NAMALWA (cell line): ENCODE results near the gene TMEM8B.

Source experiments
- DNase-seq: peaks from one replicate; pipeline ENCODE4 v3.0.0-alpha.2; 2015; ENCODE audit warnings: low spot score

The TMEM8B gene, protein sequence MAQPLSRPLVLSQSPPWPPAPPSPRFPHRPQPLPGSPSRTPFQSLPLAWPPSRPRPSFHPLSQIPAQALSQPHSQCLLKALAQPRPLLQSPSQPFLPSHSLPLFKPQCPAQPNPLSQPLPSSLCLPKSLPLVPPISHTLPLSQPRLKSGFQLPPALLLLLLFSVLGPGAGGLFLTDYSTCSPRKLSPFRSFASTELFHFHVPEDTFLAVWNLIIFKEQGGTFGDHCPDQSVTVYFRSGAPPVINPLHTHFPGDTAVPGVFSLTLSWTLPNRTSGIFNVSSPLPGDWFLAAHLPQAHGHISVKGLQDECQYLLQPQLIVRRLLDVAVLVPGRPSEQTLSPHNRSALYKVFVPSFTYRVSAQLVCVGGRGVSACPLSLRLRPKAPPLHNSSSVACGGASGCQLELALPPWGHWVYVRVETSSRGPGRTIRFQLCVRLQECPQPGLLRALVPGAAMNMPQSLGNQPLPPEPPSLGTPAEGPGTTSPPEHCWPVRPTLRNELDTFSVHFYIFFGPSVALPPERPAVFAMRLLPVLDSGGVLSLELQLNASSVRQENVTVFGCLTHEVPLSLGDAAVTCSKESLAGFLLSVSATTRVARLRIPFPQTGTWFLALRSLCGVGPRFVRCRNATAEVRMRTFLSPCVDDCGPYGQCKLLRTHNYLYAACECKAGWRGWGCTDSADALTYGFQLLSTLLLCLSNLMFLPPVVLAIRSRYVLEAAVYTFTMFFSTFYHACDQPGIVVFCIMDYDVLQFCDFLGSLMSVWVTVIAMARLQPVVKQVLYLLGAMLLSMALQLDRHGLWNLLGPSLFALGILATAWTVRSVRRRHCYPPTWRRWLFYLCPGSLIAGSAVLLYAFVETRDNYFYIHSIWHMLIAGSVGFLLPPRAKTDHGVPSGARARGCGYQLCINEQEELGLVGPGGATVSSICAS

DNA sequence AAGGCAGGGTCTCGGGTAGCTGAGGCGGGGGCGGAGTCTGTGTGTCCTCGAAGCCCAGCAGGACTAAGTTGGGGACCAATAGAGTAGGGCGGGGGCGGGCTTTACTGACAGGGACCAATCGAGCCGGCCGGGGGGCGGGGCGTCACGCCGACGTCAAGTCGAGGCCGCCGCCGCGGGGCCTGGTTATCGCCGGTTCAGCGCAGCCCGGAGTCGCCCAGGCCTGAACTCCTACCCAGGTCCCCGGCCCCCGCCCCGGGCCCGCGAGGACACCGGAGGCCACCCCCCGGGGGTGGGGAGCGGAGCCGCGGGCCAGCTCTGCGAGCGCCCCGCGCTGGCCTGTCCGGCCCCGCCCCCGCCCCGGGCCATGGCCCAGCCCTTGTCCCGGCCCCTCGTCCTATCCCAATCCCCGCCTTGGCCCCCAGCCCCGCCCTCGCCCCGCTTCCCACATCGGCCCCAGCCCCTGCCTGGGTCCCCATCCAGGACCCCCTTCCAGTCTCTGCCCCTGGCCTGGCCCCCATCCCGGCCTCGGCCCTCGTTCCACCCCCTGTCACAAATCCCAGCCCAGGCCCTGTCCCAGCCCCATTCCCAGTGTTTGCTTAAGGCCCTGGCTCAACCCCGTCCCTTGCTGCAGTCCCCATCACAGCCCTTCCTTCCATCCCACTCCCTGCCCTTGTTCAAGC, at the start of gene TMEM8B:
Gene TMEM8B (plus strand): TSS at position 145 of the 680 bp plus-strand sequence. CDS start 220 bp downstream, at position 365.
- DNase-seq: peak; percentile 92

DNA sequence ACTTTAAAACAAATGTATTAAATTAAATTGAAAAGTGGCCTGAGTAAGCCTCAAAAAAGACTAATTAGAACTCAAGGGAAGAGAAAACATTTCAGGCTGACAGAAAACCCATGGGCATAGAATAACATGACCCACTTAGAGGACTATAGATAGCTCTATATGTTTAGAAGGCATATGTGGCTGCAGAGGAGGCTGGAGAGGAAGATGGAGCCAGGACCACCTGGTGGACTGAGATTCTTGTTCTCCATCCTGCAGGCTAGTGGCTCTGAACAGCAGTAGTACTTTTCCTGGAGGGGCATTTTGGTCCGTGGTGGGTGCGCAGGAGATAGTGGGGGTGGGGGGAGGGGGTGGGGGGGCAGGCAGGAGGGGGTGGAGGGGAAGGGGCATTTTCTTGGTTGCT, 48.0 kb upstream of the TMEM8B start:
- DNase-seq: no peak

DNA sequence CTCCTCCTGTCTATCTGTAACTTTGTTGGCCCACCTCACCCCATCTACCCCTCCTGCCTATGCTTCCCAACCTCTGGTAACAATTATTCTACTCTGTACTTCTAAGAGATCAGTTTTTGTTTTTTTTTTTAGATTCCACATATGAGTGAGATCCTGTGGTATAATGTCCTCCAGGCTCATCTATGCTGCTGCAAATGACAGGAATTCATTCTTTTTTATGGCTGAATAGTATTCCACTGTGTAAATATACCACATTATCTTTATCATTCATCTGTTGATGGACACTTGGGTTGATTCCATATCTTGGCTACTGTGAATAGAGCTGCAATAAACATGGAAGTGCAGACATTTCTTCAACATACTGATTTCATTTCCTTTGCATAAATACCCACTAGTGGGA, 45.6 kb upstream of the TMEM8B start:
- DNase-seq: no peak

GRCh38 chr9:35789541-35789940, 39.5 kb upstream of the TMEM8B start:
- peak; percentile 17 for DNase-seq

GRCh38 chr9:35790025-35790384, 39.0 kb upstream of the TMEM8B start:
- no peak for DNase-seq

DNA sequence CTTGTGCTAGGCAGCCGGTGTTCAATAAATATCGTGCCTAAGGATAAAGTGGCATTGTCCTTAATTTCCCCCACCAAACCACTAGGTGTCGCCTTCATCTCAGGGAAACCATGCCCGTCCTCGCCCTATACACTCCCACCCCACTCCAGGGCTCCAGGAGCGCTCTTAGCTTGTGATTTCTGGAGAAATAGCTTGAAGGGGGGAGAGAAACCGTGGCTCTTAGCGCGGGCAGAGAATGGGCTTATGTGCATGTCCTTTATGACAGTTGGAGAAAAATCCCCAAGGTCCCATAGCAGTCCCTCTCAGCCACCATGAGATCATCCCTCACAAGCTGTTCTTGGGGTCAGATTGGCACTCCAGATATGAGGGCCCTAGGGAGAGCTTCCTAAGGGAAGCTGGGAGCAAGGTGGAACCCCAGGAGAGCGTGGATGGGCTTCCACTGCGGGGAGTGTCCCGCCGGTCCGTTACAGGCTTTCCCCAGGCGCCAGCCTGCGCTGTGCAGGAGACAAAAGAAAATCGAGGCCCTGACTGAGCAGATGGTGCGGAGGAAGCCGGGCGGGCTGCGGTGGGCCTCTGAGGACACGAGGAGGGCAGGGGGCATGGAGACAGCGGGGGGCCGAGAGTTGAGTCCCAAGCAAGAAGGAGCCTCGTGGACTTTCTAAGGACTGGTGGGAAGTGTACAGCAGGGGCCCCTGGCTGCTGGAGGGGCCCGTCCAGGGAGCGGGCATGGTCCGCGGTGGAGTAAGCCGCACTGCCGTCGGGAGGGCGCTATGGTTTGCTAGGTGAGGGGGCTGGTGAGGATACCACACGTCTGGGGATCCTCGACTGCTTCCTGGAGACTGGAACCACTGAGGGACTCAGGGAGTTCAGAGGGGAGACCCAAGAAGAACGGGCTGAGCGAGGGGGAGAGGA, 38.4 kb upstream of the TMEM8B start:
- DNase-seq: peak; percentile 76

DNA sequence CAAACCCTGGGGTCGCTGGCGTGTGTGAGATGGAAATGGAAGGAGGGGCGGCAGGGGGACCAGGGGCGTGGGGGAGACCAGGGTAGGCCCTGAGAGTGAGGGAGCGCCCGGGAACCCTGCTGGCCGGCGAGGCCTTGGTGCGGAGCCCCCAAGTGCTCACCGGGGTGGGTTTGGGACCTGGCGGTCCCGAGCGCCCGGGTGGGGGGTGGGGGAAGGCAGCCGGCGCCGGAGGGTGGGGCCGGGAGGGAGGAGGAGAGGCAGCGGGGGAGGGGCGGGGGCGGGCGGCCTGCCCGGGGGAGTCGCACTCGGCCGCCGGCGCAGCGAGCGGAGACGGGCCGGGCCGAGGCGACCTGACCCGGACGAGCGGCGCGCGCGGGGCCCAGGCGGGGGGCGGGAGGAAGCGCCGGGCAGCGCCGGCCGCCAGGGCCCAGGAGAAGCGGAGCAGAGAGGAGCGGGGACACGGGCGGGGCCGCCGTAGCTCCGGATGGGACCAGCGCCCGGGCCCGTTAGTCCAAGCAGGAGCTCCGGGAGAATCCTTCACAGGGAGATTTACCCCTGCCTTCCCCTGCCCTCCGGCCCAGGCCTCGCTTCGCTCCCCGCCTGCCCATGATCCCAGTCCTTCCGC, 37.6 kb upstream of the TMEM8B start, which contains the start of gene NPR2:
Gene NPR2 (plus strand): TSS at position 295 of the 625 bp plus-strand sequence. CDS start 818 bp downstream, outside the sequence.
- DNase-seq: no peak

DNA sequence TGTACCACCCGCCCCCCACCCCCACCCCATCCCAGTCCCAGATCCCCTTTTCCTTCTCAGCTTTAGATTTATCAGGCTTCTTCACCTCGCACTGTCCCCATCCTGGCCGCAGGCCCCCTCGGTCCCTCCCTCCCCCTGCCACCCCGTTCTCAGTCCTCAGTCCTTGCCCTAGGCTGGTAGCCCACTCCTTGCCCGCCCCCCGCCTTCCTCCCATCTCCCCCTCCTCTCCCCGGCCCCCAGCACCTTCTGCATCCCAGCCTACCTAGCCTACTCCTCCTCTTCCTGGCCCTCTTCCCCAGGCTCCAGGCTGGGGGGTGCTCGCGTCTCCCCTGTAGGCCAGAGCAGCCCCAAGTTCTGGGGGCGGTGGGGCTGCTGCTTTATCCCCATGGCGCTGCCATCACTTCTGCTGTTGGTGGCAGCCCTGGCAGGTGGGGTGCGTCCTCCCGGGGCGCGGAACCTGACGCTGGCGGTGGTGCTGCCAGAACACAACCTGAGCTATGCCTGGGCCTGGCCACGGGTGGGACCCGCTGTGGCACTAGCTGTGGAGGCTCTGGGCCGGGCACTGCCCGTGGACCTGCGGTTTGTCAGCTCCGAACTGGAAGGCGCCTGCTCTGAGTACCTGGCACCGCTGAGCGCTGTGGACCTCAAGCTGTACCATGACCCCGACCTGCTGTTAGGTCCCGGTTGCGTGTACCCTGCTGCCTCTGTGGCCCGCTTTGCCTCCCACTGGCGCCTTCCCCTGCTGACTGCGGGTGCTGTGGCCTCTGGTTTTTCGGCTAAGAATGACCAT, 36.8 kb upstream of the TMEM8B start:
- DNase-seq: no peak

DNA sequence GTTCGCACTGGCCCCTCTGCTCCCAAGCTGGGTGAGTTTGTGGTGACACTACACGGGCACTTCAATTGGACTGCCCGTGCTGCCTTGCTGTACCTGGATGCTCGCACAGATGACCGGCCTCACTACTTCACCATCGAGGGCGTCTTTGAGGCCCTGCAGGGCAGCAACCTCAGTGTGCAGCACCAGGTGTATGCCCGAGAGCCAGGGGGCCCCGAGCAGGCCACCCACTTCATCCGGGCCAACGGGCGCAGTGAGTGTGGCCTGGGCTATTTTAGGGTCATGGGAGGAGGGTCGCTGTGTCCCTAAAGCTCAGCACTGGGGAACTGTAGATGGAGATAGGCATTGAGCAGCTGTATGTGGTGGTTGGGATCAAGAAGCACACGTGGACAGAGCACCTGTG, 36.2 kb upstream of the TMEM8B start:
- DNase-seq: no peak

DNA sequence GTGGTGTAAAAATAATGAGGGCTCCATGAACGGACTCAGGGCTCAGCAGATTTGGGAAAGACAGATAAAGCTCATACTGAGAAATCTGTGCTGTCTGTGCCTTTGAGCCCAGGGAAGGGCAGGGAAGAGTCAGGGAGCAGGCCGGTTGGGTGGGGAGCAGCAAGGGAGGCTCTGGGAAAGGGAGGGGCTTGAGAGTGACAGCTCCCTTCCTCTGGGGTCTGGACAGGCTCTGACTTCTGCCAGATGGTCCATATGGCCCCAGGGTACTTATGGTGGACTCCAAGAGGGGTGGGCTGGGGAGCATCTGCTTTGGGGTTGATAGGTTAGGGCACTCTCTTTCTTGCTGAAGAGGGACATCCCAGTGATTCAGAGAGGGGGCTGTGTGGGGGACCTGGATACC, 35.6 kb upstream of the TMEM8B start:
- DNase-seq: no peak

GRCh38 chr9:35795695-35796094, 33.3 kb upstream of the TMEM8B start:
- DNase-seq: no peak

GRCh38 chr9:35797311-35798109, 31.5 kb upstream of the TMEM8B start:
- no peak for DNase-seq

DNA sequence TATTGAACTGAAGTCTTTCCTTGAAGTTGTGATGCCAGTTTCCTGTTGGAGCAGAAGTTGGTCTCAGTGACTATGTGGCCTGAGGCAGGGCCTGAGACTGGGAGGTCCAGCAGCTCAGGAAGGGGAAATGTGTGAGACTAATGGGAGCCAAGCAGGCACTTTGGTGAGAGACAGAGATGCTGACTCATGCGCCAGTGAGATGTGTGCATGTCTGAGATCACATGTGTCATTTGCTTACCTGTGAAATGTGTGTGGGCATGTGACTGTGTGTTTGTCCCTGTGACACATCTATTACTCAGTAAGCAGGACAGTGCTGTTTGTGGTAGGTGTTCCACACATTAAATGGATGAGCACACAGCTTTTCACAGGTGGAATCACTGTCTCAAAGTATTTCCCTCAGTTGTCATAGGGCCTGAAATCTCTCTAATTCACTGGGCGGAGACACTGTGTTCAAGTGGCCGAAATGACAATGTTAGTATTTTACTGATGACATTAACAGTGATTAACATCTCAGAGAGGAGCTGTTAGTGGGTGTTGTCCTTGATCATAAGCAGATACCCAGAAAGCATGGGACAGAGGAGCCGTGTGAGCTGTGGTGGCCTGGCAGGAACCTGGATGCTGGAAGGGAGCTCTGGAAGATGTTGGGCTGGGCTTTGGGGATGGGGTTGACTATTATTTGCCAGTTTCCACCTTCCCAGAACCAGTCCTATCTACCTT, 30.2 kb upstream of the TMEM8B start:
- no peak for DNase-seq

- no peak for DNase-seq
Measured at GRCh38 chr9:35800530-35800929, 28.5 kb upstream of the TMEM8B start.

DNA sequence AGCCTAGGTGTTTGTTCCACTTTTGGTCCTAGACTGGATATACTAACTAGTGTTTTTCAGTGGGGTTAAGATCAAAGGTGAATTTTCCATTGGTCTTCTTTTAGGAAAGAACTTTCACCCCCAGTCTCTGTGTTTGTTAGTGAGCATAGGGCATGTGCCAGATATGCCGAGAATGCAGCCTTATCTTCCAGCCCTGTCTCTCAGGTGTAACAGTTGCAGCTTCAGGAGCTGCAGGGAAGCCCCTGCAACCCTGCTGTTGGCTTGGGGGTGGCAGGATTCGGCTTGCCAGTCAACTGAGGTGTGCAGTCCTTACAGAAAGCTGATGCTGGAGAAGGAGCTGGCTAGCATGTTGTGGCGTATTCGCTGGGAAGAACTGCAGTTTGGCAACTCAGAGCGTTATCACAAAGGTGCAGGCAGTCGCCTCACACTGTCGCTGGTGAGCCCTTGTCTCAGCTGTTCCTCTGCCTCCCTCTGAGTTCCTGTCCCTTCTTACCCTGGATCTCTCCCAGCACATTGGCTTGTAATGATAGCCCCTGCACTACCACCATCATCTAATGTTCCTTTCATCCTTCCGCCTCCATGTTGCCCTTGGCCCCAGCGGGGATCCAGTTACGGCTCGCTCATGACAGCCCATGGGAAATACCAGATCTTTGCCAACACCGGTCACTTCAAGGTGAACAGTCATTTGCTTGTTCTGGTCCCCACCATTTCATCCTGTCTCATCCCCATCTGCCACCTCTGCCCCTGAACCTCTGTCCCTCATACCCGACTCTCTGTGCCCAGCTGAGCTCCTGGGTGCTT, 27.5 kb upstream of the TMEM8B start:
- no peak for DNase-seq

DNA sequence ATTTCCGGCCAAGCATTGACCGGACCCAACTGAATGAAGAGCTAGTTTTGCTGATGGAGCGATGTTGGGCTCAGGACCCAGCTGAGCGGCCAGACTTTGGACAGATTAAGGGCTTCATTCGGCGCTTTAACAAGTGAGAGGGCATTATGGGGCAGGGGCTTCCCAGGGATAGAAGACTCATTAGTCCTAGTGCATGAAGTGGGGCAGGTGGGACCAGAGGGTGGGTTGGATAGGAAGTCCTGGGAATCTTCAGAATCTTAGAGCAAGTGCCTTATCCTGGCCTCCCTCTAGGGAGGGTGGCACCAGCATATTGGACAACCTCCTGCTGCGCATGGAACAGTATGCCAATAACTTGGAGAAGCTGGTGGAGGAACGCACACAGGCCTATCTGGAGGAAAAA, 22.9 kb upstream of the TMEM8B start:
- no peak for DNase-seq

GRCh38 chr9:35808433-35808832, 20.6 kb upstream of the TMEM8B start:
- DNase-seq: no peak

DNA sequence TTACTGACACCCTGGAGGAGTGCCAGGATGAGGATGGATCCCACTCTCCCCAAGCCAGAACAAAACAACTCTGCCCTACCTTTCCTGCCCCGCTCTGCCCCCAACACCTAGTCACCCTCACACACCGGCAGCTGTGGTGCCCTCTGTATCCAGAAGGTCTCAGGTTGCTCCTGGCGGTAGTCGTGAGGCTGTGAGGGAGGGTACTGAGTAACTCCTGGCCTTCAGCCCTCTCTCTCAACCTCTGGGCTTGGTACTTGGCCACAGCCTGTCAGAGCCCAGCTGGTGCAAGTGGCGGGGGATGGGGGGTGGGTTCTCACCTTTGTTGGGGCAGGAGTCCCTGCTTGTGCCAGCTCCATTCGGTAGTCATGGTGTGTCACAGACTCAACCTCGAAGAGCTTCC, 18.9 kb upstream of the TMEM8B start:
- DNase-seq: no peak
